Transverse colon (tissue), 4 donors: ENCODE data around the gene SHISA9.

ENCODE experiments used
- EP300 ChIP-seq: sonication (generic); formaldehyde crosslinking; IDR thresholded peaks from one replicate; pipeline ENCODE4 v1.6.1; 2017; ENCODE audit warnings: antibody characterized with exemption, low read depth
- POLR2A ChIP-seq: fragments of 450-650 bp; IDR thresholded peaks from one replicate; pipeline ENCODE4 v1.6.1; 2016; ENCODE audit warnings: antibody characterized with exemption, mild to moderate bottlenecking, moderate library complexity
- POLR2AphosphoS5 ChIP-seq, 3 donors: sonication (generic); formaldehyde crosslinking; IDR thresholded peaks; one replicate each; pipeline ENCODE4 v1.6.1; 2016; ENCODE audit warnings: antibody characterized with exemption in 3 of 3
- TF ChIP-seq, protein P1 (sequence below), 5 experiments: fragments of 200-600 bp in 3 of 5; fragments of 450-650 bp in 2 of 5; sonication (generic) in 3 of 5; IDR thresholded peaks; 1 replicate in 2 of 5; 2 replicates in 3 of 5; pipeline ENCODE4 v1.5.1; 2016 to 2017; ENCODE audit warnings: antibody characterized with exemption in 5 of 5, inconsistent platforms in 3 of 5, mild to moderate bottlenecking in 2 of 5, moderate library complexity in 1 of 5

- TF ChIP-seq, protein P1, sequence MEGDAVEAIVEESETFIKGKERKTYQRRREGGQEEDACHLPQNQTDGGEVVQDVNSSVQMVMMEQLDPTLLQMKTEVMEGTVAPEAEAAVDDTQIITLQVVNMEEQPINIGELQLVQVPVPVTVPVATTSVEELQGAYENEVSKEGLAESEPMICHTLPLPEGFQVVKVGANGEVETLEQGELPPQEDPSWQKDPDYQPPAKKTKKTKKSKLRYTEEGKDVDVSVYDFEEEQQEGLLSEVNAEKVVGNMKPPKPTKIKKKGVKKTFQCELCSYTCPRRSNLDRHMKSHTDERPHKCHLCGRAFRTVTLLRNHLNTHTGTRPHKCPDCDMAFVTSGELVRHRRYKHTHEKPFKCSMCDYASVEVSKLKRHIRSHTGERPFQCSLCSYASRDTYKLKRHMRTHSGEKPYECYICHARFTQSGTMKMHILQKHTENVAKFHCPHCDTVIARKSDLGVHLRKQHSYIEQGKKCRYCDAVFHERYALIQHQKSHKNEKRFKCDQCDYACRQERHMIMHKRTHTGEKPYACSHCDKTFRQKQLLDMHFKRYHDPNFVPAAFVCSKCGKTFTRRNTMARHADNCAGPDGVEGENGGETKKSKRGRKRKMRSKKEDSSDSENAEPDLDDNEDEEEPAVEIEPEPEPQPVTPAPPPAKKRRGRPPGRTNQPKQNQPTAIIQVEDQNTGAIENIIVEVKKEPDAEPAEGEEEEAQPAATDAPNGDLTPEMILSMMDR (IDR thresholded peaks at IDR 0.05) = no peak
- TF ChIP-seq POLR2AphosphoS5 (IDR thresholded peaks at IDR 0.05) (no peak), EP300 (no peak), POLR2A (no peak)
These were observed 193.7 kb downstream of the SHISA9 start for GRCh38 chr16:13095061-13095460.
